ENCODE measurements around the gene SEMA3E.

Gene SEMA3E

DNA sequence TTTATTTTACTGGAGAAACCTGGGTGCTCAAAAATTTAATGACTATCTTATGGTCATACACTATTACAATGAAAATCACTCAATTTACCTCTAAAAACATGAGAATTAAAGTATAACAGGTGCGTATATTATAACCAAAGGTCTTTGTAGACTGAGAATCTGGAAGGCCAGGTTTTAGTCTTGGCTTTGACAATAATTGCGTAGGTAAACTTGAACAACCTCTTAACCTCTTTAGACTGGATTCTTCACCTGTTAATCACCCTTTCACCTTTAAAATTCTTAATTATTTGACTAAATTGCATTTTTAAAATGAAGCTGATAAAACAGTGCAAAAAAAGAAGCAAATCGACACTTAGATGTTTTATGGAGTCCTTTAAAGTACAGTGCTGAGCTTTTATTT lies 156.1 kb downstream of the SEMA3E start:
- DNase-seq (ENCODE audit: low spot score) = no peak
- in situ Hi-C loops (cut with MboI; ENCODE audit: low sequenced_read_pairs, unreplicated experiment) = no loop called here

DNA sequence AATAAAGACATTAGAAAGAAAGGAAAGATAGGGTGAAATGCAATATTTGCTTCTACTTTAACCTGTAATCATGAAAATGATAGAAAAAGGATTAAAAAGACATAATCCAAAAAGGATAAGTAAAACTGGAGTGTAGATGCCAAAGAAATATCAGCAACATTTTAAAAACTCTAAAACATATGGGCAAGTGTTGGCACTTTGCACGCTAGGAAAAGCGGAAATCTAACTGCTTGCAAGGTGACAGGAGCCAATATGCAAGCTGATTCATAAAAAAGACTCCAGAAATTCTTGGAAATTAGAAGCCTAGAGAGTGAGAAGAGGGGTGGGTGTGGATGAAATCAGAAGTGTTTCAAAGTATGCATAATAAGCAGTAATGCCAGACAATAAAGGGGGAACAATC lies 161.1 kb downstream of the SEMA3E start:
- in situ Hi-C loops (cut with MboI; ENCODE audit: low sequenced_read_pairs, unreplicated experiment) = no loop called here
- no peak for DNase-seq (ENCODE audit: low spot score)
- TF ChIP-seq, protein P1, sequence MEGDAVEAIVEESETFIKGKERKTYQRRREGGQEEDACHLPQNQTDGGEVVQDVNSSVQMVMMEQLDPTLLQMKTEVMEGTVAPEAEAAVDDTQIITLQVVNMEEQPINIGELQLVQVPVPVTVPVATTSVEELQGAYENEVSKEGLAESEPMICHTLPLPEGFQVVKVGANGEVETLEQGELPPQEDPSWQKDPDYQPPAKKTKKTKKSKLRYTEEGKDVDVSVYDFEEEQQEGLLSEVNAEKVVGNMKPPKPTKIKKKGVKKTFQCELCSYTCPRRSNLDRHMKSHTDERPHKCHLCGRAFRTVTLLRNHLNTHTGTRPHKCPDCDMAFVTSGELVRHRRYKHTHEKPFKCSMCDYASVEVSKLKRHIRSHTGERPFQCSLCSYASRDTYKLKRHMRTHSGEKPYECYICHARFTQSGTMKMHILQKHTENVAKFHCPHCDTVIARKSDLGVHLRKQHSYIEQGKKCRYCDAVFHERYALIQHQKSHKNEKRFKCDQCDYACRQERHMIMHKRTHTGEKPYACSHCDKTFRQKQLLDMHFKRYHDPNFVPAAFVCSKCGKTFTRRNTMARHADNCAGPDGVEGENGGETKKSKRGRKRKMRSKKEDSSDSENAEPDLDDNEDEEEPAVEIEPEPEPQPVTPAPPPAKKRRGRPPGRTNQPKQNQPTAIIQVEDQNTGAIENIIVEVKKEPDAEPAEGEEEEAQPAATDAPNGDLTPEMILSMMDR (IDR thresholded peaks at IDR 0.05; ENCODE audit: borderline replicate concordance, control extremely low read depth, extremely low read depth, insufficient read depth, missing control alignments) = no peak

More for the DNA sequence above, 156.1 kb downstream of the SEMA3E start:
- TF ChIP-seq, protein P1 (IDR thresholded peaks at IDR 0.05; ENCODE audit: borderline replicate concordance, control extremely low read depth, extremely low read depth, insufficient read depth, missing control alignments) = no peak

DNA sequence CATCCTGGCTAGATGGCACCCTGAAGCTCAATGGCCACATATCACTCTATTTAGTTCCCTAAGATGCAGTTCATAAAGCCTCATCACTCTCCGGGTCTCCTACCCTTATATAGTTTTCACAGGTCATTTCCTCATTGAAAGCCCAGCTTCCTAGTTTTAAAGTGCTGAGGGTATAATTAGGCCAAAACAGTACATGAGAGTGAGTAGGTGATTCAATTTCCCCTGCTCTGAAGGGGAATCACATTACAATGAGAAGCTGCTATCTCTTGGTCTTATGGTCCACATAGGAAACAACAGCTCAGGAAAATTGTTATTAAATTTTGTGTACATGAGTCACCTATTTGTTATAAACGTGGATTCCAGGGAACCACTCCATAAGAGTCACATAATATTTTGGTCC lies 162.0 kb downstream of the SEMA3E start:
- no peak for DNase-seq (ENCODE audit: low spot score)

DNA sequence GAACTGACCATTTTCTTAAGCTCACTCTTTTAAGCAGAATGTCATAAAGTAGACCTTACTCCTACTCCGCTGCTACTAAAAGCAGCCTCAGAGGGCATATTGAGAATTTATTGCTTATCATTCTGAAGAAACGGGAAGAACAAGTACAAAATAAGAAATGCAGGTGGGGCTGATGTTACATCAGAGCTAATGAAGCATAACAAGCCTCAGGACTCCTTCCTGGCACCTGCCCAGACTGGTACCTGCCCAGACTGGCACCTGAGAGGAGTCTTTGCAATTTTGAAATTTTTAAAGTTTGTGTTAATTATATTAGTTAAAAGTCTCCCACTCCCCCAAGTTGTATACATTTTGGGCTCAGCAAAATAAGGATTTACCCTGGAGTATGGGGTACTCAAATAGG lies 162.4 kb downstream of the SEMA3E start:
- TF ChIP-seq, protein P1 (IDR thresholded peaks at IDR 0.05; ENCODE audit: borderline replicate concordance, control extremely low read depth, extremely low read depth, insufficient read depth, missing control alignments) = no peak
- DNase-seq (ENCODE audit: low spot score) = no peak
- in situ Hi-C loops (cut with MboI; ENCODE audit: low sequenced_read_pairs, unreplicated experiment) = no loop called here

More for the DNA sequence above, 162.0 kb downstream of the SEMA3E start:
- in situ Hi-C loops (cut with MboI; ENCODE audit: low sequenced_read_pairs, unreplicated experiment) = no loop called here
- TF ChIP-seq, protein P1 (IDR thresholded peaks at IDR 0.05; ENCODE audit: borderline replicate concordance, control extremely low read depth, extremely low read depth, insufficient read depth, missing control alignments) = no peak

DNA sequence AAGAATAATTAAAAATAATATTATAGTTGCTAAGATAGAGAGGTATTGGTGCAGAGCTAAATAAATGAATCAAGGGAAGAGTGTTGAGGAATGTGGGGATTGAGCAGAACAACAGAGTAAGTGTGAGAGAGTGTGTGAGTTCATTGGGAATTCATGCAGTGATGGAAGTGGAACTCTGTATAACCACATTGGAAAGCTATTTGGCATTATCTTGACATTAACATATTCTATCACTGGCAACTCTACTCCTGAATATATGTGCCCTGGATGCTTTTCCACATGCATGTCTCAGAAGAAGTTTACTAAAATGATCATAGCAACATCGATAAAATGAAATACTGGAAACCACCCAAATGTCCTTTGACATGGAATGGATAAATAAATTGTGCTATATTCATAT lies 164.1 kb downstream of the SEMA3E start:
- TF ChIP-seq, protein P1 (IDR thresholded peaks at IDR 0.05; ENCODE audit: borderline replicate concordance, control extremely low read depth, extremely low read depth, insufficient read depth, missing control alignments) = no peak
- in situ Hi-C loops (cut with MboI; ENCODE audit: low sequenced_read_pairs, unreplicated experiment) = no loop called here
- DNase-seq (ENCODE audit: low spot score) = no peak

DNA sequence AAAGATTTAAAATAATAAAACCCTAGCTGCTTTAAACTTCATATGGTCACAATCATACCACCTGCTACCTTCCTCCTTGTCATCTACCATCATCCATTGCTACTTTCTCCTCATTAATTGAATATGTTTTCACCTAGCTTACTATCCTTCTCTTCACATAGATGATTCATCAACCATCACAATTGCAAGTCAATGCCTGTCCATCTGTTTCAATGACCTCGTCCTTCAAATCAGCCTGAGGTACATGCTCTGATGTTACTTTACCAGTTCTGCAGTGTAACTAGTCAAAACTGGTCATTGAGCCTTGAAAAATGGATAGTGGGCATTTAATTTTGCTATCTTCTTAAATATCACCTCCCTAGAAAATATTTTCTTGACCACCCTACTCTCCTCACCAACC lies 164.7 kb downstream of the SEMA3E start:
- TF ChIP-seq, protein P1 (IDR thresholded peaks at IDR 0.05; ENCODE audit: borderline replicate concordance, control extremely low read depth, extremely low read depth, insufficient read depth, missing control alignments) = no peak
- DNase-seq (ENCODE audit: low spot score) = no peak
- in situ Hi-C loops (cut with MboI; ENCODE audit: low sequenced_read_pairs, unreplicated experiment) = no loop called here

DNA sequence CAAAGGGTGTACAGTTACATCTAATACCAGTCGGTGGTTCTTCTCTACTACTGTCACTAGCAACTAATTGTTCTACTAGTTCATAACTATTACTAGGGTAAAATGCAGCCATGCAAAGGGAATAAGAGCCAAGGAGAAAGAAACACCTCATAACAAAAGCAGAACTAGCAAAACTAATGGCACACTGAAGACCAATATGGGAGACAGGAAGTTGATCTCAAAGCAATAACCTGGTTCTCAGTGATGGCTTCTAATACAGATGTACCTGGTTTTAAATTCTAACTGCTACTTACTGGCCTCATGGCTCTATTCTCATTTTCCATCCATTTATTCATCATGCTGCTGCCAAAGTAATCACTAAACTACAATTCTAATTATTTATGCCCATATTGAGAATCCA lies 170.3 kb downstream of the SEMA3E start:
- no peak for DNase-seq (ENCODE audit: low spot score)
- TF ChIP-seq, protein P1 (IDR thresholded peaks at IDR 0.05; ENCODE audit: borderline replicate concordance, control extremely low read depth, extremely low read depth, insufficient read depth, missing control alignments) = no peak
- in situ Hi-C loops (cut with MboI; ENCODE audit: low sequenced_read_pairs, unreplicated experiment) = no loop called here

All from GM13976 (cell line).